ENCODE data around the gene HOOK2. TPM values are rescaled to one million over a fixed set of nuclear protein-coding genes. Genes with fewer than 3 reads are reported as not detected.

HOOK2 gene
- total and polyA plus RNA-seq, 10 donors, result 7.1 to 27.4 (median 23.4) TPM

DNA sequence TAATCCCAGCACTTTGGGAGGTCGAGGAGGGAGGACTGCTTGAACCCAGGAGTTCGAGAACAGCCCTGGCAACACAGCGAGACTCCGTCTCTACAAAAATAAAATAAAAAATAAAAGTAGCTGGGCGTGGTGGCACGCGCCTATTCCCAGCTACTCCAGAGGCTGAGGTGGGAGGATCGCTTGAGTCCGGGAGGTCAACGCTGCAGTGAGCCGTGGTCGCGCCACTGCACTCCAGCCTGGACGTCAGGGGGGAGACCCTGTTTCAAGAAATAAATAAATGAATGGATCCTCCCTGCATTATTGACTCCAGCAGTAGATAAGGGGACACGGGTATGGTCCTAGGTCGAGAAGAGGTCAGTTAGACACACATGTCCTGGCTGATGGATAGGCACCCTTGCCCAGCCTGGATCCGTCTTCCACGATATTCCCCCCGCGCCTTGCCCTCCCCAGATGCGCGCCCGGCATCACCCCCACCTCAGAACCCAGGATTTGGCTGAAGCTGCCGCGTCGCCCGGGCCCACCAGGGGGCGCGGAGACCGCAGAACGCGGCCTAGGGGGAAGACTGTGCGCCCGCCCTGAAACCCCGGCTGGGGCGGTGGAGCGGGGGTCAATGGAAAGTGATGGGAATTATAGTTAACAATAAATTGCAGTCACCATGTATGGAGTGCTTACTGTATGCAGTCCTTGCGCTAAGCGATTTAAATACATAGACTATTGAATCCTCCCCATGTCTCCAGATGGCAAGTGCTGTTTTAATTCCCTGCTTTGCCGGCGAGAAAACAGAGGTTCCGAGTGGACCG is 2.1 kb upstream of the HOOK2 start:
- intact Hi-C loops (cut with DNase I; ENCODE audit: low total_unique reads), result no loop called here
- Histone ChIP-seq H3K9me3 (no peaks in the 10 kb centered on the region), H3K36me3 (no peaks in the 10 kb centered on the region), H3K4me3 (peak overlapping the region; percentile 31 to 79 (median 56)), H3K27me3 (replicated peaks in 1 of 7) (no peaks in the 10 kb centered on the region), H3K27ac (peak overlapping the region; percentile 79 to 98 (median 96)), H3K4me1 (peaks cover 32 to 70% (median 60%) of the 10 kb centered on the region in 6 donors)
- DNase-seq, result peak; percentile 96
- TF ChIP-seq POLR2A (IDR thresholded peaks at IDR 0.05) (no peak), POLR2AphosphoS5 (IDR thresholded peaks at IDR 0.05) (peak; percentile 64 to 89 (median 72))
- TF ChIP-seq, protein P1, sequence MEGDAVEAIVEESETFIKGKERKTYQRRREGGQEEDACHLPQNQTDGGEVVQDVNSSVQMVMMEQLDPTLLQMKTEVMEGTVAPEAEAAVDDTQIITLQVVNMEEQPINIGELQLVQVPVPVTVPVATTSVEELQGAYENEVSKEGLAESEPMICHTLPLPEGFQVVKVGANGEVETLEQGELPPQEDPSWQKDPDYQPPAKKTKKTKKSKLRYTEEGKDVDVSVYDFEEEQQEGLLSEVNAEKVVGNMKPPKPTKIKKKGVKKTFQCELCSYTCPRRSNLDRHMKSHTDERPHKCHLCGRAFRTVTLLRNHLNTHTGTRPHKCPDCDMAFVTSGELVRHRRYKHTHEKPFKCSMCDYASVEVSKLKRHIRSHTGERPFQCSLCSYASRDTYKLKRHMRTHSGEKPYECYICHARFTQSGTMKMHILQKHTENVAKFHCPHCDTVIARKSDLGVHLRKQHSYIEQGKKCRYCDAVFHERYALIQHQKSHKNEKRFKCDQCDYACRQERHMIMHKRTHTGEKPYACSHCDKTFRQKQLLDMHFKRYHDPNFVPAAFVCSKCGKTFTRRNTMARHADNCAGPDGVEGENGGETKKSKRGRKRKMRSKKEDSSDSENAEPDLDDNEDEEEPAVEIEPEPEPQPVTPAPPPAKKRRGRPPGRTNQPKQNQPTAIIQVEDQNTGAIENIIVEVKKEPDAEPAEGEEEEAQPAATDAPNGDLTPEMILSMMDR (IDR thresholded peaks at IDR 0.05 in 8 of 11, conservative IDR thresholded peaks at IDR 0.05 in 3 of 11), result peak; percentile 88 to 98 (median 97)
- 11 to 13% (median 12%) methylated on average over 42 to 43 of the region's 43 CpGs for WGBS, 5 donors

DNA sequence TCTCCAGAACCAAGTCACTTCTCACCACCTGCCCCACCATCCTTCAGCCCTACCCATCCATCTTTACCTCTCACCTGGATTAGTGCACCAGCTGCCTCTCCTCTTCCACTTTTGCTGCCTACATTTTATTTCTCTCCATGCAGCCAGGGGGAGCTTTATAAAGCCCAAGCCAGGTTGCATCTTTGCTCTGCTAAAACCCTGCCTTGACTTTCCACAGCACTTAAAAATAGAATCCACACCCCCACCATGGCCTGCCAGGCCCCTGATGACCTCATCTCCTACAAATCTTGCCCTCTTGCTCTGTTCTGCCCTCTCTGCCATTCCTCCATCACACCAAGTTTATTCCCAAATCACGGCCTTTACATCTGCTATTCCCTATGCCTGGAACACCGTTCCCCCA is 1.8 kb downstream of the HOOK2 start:
- no peak overlapping the region for H3K27ac ChIP-seq
- intact Hi-C loops (cut with DNase I; ENCODE audit: low total_unique reads), result loop anchor here (5.0 kb wide), 1 partner anchor 34 kb away; the partner anchor contains the start of gene RNASEH2A

DNA sequence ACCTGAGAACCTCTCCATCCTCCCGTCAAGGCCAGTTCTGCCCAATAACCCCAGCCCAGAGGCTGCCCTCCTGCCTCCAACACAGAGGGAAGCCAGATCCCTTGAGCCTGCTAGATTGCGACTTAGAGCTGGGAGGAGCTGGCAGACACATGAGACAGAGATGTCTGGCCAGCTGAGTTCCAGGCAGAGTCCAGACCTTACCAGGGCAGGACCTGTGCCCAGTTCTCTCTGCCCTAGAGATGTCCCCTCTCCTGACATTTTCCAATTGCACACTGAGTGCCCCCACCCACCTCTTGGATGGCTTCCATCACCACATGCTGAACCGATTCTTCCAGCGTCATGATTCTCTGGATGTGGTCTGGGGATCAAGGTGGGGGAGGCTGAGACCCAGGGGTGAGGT is 3.0 kb downstream of the HOOK2 start:
- intact Hi-C loops (cut with DNase I; ENCODE audit: low total_unique reads), result loop anchor here (5.0 kb wide), 1 partner anchor 35 kb away; the partner anchor contains the start of gene RNASEH2A
- Histone ChIP-seq H3K27ac (no peak overlapping the region), H3K9me3 (no peaks in the 10 kb centered on the region), H3K27me3 (replicated peaks in 1 of 7) (no peaks in the 10 kb centered on the region), H3K4me1 (peaks cover 8 to 22% (median 21%) of the 10 kb centered on the region in 6 donors), H3K36me3 (peaks cover 0 to 16% (median 0%) of the 10 kb centered on the region in 6 donors), H3K4me3 (no peak overlapping the region)
- 84 to 91% (median 85%) methylated on average over 3 to 4 of the region's 4 CpGs for WGBS, 5 donors
- TF ChIP-seq POLR2AphosphoS5 (IDR thresholded peaks at IDR 0.05) (no peak), POLR2A (IDR thresholded peaks at IDR 0.05) (no peak)
- TF ChIP-seq, protein P1 (IDR thresholded peaks at IDR 0.05 in 8 of 11, conservative IDR thresholded peaks at IDR 0.05 in 3 of 11), result no peak
- no peak for DNase-seq

More for the DNA sequence above, 1.8 kb downstream of the HOOK2 start:
- Histone ChIP-seq H3K4me3 (no peak overlapping the region), H3K27me3 (replicated peaks in 1 of 7) (no peaks in the 10 kb centered on the region), H3K4me1 (peaks cover 13 to 35% (median 30%) of the 10 kb centered on the region in 6 donors), H3K36me3 (peaks cover 0 to 11% (median 0%) of the 10 kb centered on the region in 6 donors), H3K9me3 (no peaks in the 10 kb centered on the region)
- TF ChIP-seq, protein P1 (IDR thresholded peaks at IDR 0.05 in 8 of 11, conservative IDR thresholded peaks at IDR 0.05 in 3 of 11), result peak in 1 of 11 experiments; percentile 17
- TF ChIP-seq POLR2AphosphoS5 (IDR thresholded peaks at IDR 0.05) (no peak), POLR2A (IDR thresholded peaks at IDR 0.05) (no peak)
- 89 to 94% (median 90%) methylated on average over 2 of the region's 2 CpGs for WGBS, 5 donors
- DNase-seq, result no peak

DNA sequence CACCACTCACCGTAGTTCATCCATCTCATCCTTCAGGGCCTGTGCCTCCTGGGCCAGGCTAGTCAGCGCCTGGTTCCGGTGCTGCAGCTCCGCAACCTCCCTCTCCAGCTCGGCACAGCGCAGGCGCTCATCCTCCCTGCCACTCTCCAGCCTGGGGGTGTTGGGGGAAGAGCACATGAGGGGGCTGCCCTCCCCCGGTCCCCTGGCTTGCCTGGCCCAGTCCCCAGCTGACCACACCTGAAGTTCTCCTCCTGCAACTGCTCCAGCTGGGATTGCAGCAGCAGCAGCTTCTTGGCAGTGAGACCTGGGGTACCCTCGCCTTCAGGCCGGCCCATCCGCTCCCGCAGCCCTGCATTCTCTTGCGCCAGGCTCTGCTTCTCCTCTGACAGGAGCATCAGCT is 4.4 kb downstream of the HOOK2 start:
- Histone ChIP-seq H3K27ac (no peak overlapping the region), H3K4me1 (peaks cover 5 to 14% (median 10%) of the 10 kb centered on the region in 6 donors), H3K4me3 (no peak overlapping the region), H3K27me3 (replicated peaks in 1 of 7) (no peaks in the 10 kb centered on the region), H3K9me3 (no peaks in the 10 kb centered on the region), H3K36me3 (peaks cover 0 to 24% (median 0%) of the 10 kb centered on the region in 6 donors)
- no peak for TF ChIP-seq POLR2AphosphoS5 (IDR thresholded peaks at IDR 0.05)
- no peak for TF ChIP-seq POLR2A (IDR thresholded peaks at IDR 0.05)
- TF ChIP-seq, protein P1 (IDR thresholded peaks at IDR 0.05 in 8 of 11, conservative IDR thresholded peaks at IDR 0.05 in 3 of 11), result no peak
- intact Hi-C loops (cut with DNase I; ENCODE audit: low total_unique reads), result loop anchor here (5.0 kb wide), 1 partner anchor 36 kb away; the partner anchor contains the start of gene RNASEH2A
- 94 to 98% (median 96%) methylated on average over 13 of the region's 13 CpGs for WGBS, 5 donors
- DNase-seq, result no peak

Data from spleen (tissue), 11 donors.